OCI-LY7 (cell line): Measurements from ENCODE around the gene PVALEF. TPM values are rescaled to one million over a fixed set of nuclear protein-coding genes. Genes with fewer than 3 reads are reported as not detected.

Experiments used
- BruUV-seq: library from RNA; stranded (reverse); fragments of 400-500 nt; replicated peaks from 2 replicates; lab custom pipeline; 2021; lab: Mats Ljungman, UMichigan
- CTCF ChIA-PET: fragments of 300-600 bp; sonication (Branson Sonifier 250); formaldehyde crosslinking; loops from one replicate; lab custom pipeline; 2022; ENCODE audit warnings: antibody characterized with exemption; ENCODE audit not compliant: unreplicated experiment; lab: Charles Lee
- POLR2A ChIA-PET: fragments of 300-600 bp; sonication (Branson Sonifier 250); formaldehyde crosslinking; loops from one replicate; lab custom pipeline; 2022; ENCODE audit warnings: antibody characterized with exemption; lab: Charles Lee
- DNase-seq: peaks from one replicate; pipeline ENCODE4 v3.0.0-alpha.2; 2015; ENCODE audit warnings: low spot score
- H2AFZ ChIP-seq: fragments of 200-600 bp; sonication (generic), shearing (Covaris generic); 2 replicates; pipeline ENCODE4 v1.6.1; 2014; ENCODE audit warnings: mild to moderate bottlenecking, antibody characterized with exemption, low read length, moderate library complexity
- H3K27ac ChIP-seq: fragments of 200-600 bp; sonication (generic); 2 replicates; pipeline ENCODE4 v1.5.1; 2014; ENCODE audit warnings: mixed run types, low read depth, mild to moderate bottlenecking, moderate library complexity, low read length, inconsistent platforms; ENCODE audit not compliant: poor library complexity, severe bottlenecking
- H3K36me3 ChIP-seq: fragments of 200-600 bp; sonication (generic); 2 replicates; pipeline ENCODE4 v1.6.1; 2014; ENCODE audit warnings: mild to moderate bottlenecking, antibody characterized with exemption, low read length, moderate library complexity, mixed read lengths; ENCODE audit not compliant: insufficient read depth
- H3K4me1 ChIP-seq: fragments of 200-600 bp; sonication (generic); 2 replicates; pipeline ENCODE4 v1.5.1; 2014; ENCODE audit warnings: mild to moderate bottlenecking, low read length; ENCODE audit not compliant: insufficient read depth, poor library complexity, severe bottlenecking
- H3K4me2 ChIP-seq: fragments of 200-600 bp; sonication (generic); 2 replicates; pipeline ENCODE4 v1.6.1; 2014; ENCODE audit warnings: mild to moderate bottlenecking, low read length
- H3K4me3 ChIP-seq: fragments of 200-600 bp; sonication (generic); 2 replicates; pipeline ENCODE4 v1.5.1; 2014; ENCODE audit warnings: mild to moderate bottlenecking, low read depth, low read length; ENCODE audit not compliant: poor library complexity, severe bottlenecking
- H3K79me2 ChIP-seq: fragments of 200-600 bp; sonication (generic); 2 replicates; pipeline ENCODE4 v1.6.1; 2016; ENCODE audit warnings: low read depth, mild to moderate bottlenecking, low read length, moderate library complexity, mixed read lengths; ENCODE audit not compliant: insufficient read depth
- H3K9me2 ChIP-seq: fragments of 200-600 bp; sonication (generic); 2 replicates; pipeline ENCODE4 v1.6.1; 2016; ENCODE audit warnings: mild to moderate bottlenecking, low read length, mixed read lengths; ENCODE audit not compliant: insufficient read depth
- H3K9me3 ChIP-seq: fragments of 200-600 bp; sonication (generic); 2 replicates; pipeline ENCODE4 v1.6.1; 2014; ENCODE audit warnings: mild to moderate bottlenecking, mixed run types, low read length, mixed read lengths
- H4K20me1 ChIP-seq: fragments of 200-600 bp; sonication (generic); 2 replicates; pipeline ENCODE4 v1.6.1; 2014; ENCODE audit warnings: mild to moderate bottlenecking, antibody characterized with exemption, low read length, moderate library complexity, mixed read lengths; ENCODE audit not compliant: insufficient read depth
- EZH2phosphoT487 ChIP-seq: fragments of 200-600 bp; sonication (generic); IDR thresholded peaks from 2 replicates; pipeline ENCODE4 v1.6.1; 2018; ENCODE audit warnings: low read depth, borderline replicate concordance, mild to moderate bottlenecking, mixed run types, antibody characterized with exemption, low read length, moderate library complexity, mixed read lengths
- intact Hi-C: fragments of 100-400 bp; cut with micrococcal nuclease; formaldehyde crosslinking; loops from one replicate; pipeline ENCODE4 v1.10.0; 2022; ENCODE audit not compliant: unreplicated experiment
- total RNA-seq, 2 experiments: library from RNA; depleted of rRNA in 1 of 2; stranded (reverse); fragments of >200 nt in 1 of 2; shearing (Covaris generic) in 1 of 2; gene quantifications; 2 replicates each; pipeline ENCODE4 v1.2.3, GENCODE V29; 2014 to 2022
- TF ChIP-seq, protein P1 (sequence below): fragments of 200-600 bp; sonication (generic); conservative IDR thresholded peaks from 2 replicates; pipeline ENCODE4 v1.5.1; 2014; ENCODE audit warnings: mild to moderate bottlenecking, antibody characterized with exemption, low read length, moderate library complexity, mixed read lengths

The PVALEF gene
- total RNA-seq, 2 experiments from 2014 or later: not detected

DNA sequence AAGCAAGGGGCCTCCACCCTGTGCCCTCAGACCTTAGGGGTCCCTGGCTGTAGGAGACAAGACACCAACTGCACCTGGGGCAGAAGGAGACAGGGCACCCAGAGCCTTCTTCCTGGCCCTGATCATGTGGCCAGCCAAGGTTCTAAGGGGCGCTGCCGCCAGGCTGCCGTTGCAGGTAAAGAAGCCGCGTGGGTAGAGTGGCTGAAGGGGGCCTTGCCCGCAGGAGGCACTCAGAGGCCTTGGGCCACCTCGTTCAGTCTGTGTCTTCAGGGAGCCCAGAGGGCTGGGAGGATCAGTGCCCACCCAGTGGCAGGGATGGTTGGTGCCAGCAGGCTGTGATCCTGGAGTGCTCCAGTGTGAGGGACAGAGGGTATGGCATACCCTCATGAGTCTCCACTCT, 2.3 kb downstream of the PVALEF start:
- intact Hi-C loops: no loop called here
- no TSS peak for BruUV-seq
- no peaks in the 10 kb centered on the region for H3K79me2 ChIP-seq
- no peaks in the 10 kb centered on the region for H3K9me2 ChIP-seq
- H3K9me3 ChIP-seq: no peaks in the 10 kb centered on the region
- H3K36me3 ChIP-seq: no peaks in the 10 kb centered on the region
- DNase-seq: no peak
- no peak overlapping the region for H3K4me2 ChIP-seq
- TF ChIP-seq, protein P1, sequence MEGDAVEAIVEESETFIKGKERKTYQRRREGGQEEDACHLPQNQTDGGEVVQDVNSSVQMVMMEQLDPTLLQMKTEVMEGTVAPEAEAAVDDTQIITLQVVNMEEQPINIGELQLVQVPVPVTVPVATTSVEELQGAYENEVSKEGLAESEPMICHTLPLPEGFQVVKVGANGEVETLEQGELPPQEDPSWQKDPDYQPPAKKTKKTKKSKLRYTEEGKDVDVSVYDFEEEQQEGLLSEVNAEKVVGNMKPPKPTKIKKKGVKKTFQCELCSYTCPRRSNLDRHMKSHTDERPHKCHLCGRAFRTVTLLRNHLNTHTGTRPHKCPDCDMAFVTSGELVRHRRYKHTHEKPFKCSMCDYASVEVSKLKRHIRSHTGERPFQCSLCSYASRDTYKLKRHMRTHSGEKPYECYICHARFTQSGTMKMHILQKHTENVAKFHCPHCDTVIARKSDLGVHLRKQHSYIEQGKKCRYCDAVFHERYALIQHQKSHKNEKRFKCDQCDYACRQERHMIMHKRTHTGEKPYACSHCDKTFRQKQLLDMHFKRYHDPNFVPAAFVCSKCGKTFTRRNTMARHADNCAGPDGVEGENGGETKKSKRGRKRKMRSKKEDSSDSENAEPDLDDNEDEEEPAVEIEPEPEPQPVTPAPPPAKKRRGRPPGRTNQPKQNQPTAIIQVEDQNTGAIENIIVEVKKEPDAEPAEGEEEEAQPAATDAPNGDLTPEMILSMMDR: no peak
- H3K4me3 ChIP-seq: no peak overlapping the region
- no peak overlapping the region for H2AFZ ChIP-seq
- no peak overlapping the region for H3K27ac ChIP-seq
- ChIA-PET POLR2A (no interaction called here), CTCF (no interaction called here)
- no peaks in the 10 kb centered on the region for H3K4me1 ChIP-seq
- no peaks in the 10 kb centered on the region for H4K20me1 ChIP-seq

DNA sequence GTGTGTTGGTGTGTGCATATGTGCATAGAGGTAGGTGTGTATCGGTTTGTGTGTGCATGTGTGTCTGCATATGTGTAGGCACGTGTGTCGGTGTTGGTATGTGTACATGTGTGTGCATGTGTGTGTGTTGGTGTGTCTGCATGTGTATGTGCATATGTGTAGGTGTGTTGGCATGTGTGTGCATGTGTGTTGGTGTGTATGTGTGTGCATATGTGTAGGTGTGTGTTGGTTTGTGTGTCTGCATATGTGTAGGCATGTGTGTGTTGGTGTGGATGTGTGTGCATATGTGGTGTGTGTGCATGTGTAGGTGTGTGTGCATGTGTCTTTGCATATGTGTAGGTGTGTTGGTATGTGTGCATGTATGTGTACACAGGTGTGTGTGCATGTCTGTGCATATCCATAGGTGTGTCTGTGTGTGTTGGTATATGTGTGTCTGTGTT, 4.6 kb downstream of the PVALEF start:
- CTCF ChIA-PET: no interaction called here
- Histone ChIP-seq H3K27ac (no peak overlapping the region), H3K9me2 (no peaks in the 10 kb centered on the region), H3K4me3 (no peak overlapping the region), H3K4me1 (no peaks in the 10 kb centered on the region), H2AFZ (no peak overlapping the region), H3K4me2 (no peak overlapping the region), H3K79me2 (no peaks in the 10 kb centered on the region), H3K9me3 (peaks cover under 1% of the 10 kb centered on the region; the same call in 1 of the 2 replicates), H3K36me3 (no peaks in the 10 kb centered on the region), H4K20me1 (no peaks in the 10 kb centered on the region)
- intact Hi-C loops: no loop called here
- POLR2A ChIA-PET: no interaction called here
- no peak for DNase-seq
- BruUV-seq: no TSS peak
- TF ChIP-seq EZH2phosphoT487: no peak

DNA sequence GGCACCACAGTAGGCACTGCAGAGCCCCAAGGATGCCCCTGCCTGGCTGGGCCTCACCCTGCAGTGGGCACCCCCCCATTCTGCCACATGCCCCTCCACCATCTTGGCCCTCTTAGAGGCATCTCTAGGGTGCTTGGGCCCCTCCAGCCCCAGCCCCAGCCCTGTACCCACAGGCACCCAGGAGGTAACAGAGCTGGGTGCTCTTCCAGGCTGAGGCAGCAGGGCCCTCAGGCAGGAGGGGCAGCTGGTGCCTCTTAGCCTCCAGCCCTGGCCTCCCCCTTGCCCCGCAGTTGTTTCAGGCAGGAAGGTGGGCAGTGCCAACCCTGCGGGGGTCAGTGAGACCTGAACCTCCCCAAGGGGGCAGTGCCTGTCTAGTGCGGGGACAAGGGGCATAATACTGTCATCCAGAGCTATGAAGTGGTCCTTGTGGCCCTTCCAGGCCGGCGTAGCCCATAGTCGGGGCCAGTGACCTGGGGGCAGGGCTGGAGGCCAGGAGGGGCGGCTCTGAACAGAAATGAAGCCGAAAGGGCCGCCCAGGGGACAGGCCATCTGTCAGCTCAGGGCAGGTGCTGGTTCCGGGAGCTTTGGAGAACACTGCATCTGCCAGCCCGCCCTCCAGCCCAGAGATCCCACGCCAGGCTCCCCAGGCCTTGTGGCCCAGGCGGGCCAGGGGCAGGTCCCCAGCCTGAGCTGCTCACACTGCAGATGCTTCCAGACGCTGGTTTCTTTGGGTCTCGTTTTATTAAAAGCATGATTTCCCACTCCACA, 5.6 kb downstream of the PVALEF start:
- CTCF ChIA-PET: interaction anchor here (0.6 kb wide), 1 partner anchor 466 kb away, joined by 3 read pairs; the partner anchor contains the start of gene NPLOC4
- peaks cover 10% of the 10 kb centered on the region; the same call in 1 of the 2 replicates for H3K9me3 ChIP-seq
- H3K4me2 ChIP-seq: no peak overlapping the region
- H3K4me1 ChIP-seq: no peaks in the 10 kb centered on the region
- no peak for DNase-seq
- no peak overlapping the region for H2AFZ ChIP-seq
- intact Hi-C loops: no loop called here
- no peak overlapping the region for H3K27ac ChIP-seq
- H3K4me3 ChIP-seq: no peak overlapping the region
- POLR2A ChIA-PET: no interaction called here
- TF ChIP-seq, protein P1: no peak
- TF ChIP-seq EZH2phosphoT487: no peak
- H3K79me2 ChIP-seq: no peaks in the 10 kb centered on the region
- no peaks in the 10 kb centered on the region for H3K36me3 ChIP-seq
- no TSS peak for BruUV-seq
- H3K9me2 ChIP-seq: no peaks in the 10 kb centered on the region
- H4K20me1 ChIP-seq: no peaks in the 10 kb centered on the region
